OCI-LY3 (cell line): ENCODE measurements around the gene CLEC9A.

Experiments used
- H2AFZ ChIP-seq: fragments of 200-600, 300-600 bp; shearing (Covaris generic); 2 replicates; pipeline ENCODE4 v1.6.0; 2014; ENCODE audit warnings: antibody characterized with exemption, low read depth, low read length
- H3K27ac ChIP-seq: fragments of 200-600, 300-600 bp; sonication (generic); 2 replicates; pipeline ENCODE4 v1.5.1; 2014; ENCODE audit warnings: mild to moderate bottlenecking, low read length, moderate library complexity, mixed read lengths
- H3K27me3 ChIP-seq: fragments of 200-600, 300-600 bp; sonication (generic); 2 replicates; pipeline ENCODE4 v1.6.1; 2014; ENCODE audit warnings: low read depth, low read length, mixed read lengths
- H3K36me3 ChIP-seq: fragments of 200-600, 300-600 bp; sonication (generic); replicated peaks from 2 replicates; pipeline ENCODE3; 2014; ENCODE audit warnings: low read depth, low read length, mixed read lengths
- H3K4me1 ChIP-seq: fragments of 300-600, 200-600 bp; sonication (generic); 2 replicates; pipeline ENCODE4 v1.6.1; 2014; ENCODE audit warnings: low read length, mixed read lengths
- H3K4me2 ChIP-seq: fragments of 200-600, 300-600 bp; sonication (generic); 2 replicates; pipeline ENCODE4 v1.6.1; 2014; ENCODE audit warnings: low read length, mixed read lengths
- H3K4me3 ChIP-seq: fragments of 300-600, 200-600 bp; sonication (generic); 2 replicates; pipeline ENCODE4 v1.5.1; 2014; ENCODE audit warnings: antibody characterized with exemption, mild to moderate bottlenecking, low read length, moderate library complexity
- H3K79me2 ChIP-seq: fragments of 300-600, 200-600 bp; shearing (Covaris generic); 2 replicates; pipeline ENCODE4 v1.6.1; 2014; ENCODE audit warnings: mild to moderate bottlenecking, low read length, mixed read lengths
- H3K9ac ChIP-seq: fragments of 300-600, 200-600 bp; shearing (Covaris generic); 2 replicates; pipeline ENCODE4 v1.6.0; 2014; ENCODE audit warnings: mild to moderate bottlenecking, low read length, moderate library complexity
- H3K9me3 ChIP-seq: fragments of 200-600, 300-600 bp; shearing (Covaris generic); 2 replicates; pipeline ENCODE4 v1.6.1; 2014; ENCODE audit warnings: low read length, mixed read lengths; ENCODE audit not compliant: insufficient read depth
- H4K20me1 ChIP-seq: fragments of 200-600, 300-600 bp; sonication (generic); 2 replicates; pipeline ENCODE4 v1.6.1; 2016; ENCODE audit warnings: low read length, mixed read lengths; ENCODE audit not compliant: insufficient read depth
- CTCF ChIP-seq: fragments of 200-600, 300-600 bp; sonication (generic); IDR thresholded peaks from 2 replicates; pipeline ENCODE4 v1.5.1; 2014; ENCODE audit warnings: antibody characterized with exemption, low read length, low read depth
- EZH2phosphoT487 ChIP-seq: fragments of 200-600 bp; shearing (Covaris generic); IDR thresholded peaks from 2 replicates; pipeline ENCODE4 v1.6.1; 2018; ENCODE audit warnings: antibody characterized with exemption, mixed run types, low read depth

Gene CLEC9A

GRCh38 chr12:10001171-10001776, 29.2 kb upstream of the CLEC9A start:
- no peak overlapping the region for H2AFZ ChIP-seq
- no peak overlapping the region for H3K9ac ChIP-seq
- no peaks in the 10 kb centered on the region for H3K79me2 ChIP-seq
- TF ChIP-seq CTCF (no peak), EZH2phosphoT487 (no peak)
- no peaks in the 10 kb centered on the region for H4K20me1 ChIP-seq
- peaks cover 4% of the 10 kb centered on the region; the same call in 1 of the 2 replicates for H3K27me3 ChIP-seq
- peaks cover 12% of the 10 kb centered on the region for H3K4me1 ChIP-seq
- H3K4me2 ChIP-seq, result no peak overlapping the region
- no peak overlapping the region for H3K4me3 ChIP-seq
- H3K36me3 ChIP-seq, result no peaks in the 10 kb centered on the region
- no peak overlapping the region for H3K27ac ChIP-seq
- no peaks in the 10 kb centered on the region for H3K9me3 ChIP-seq

- H3K27me3 ChIP-seq, result peaks cover 29% of the 10 kb centered on the region
- no peaks in the 10 kb centered on the region for H3K79me2 ChIP-seq
- H4K20me1 ChIP-seq, result no peaks in the 10 kb centered on the region
- no peak overlapping the region for H3K27ac ChIP-seq
- H3K9me3 ChIP-seq, result no peaks in the 10 kb centered on the region
- no peak for TF ChIP-seq EZH2phosphoT487
- TF ChIP-seq CTCF, result no peak
- no peak overlapping the region for H3K4me2 ChIP-seq
- H3K4me3 ChIP-seq, result no peak overlapping the region
- H3K9ac ChIP-seq, result no peak overlapping the region
- H2AFZ ChIP-seq, result no peak overlapping the region
- no peaks in the 10 kb centered on the region for H3K36me3 ChIP-seq
- H3K4me1 ChIP-seq, result peaks cover 19% of the 10 kb centered on the region
Measured at GRCh38 chr12:10012630-10013330, 17.7 kb upstream of the CLEC9A start.

- Histone ChIP-seq H3K4me3 (no peak overlapping the region), H4K20me1 (no peaks in the 10 kb centered on the region), H3K79me2 (no peaks in the 10 kb centered on the region), H2AFZ (no peak overlapping the region), H3K9me3 (no peaks in the 10 kb centered on the region), H3K27ac (no peak overlapping the region), H3K4me1 (peaks cover 21% of the 10 kb centered on the region), H3K4me2 (no peak overlapping the region), H3K27me3 (peaks cover 28% of the 10 kb centered on the region), H3K36me3 (no peaks in the 10 kb centered on the region), H3K9ac (no peak overlapping the region)
- TF ChIP-seq EZH2phosphoT487 (no peak), CTCF (no peak)
Measured at GRCh38 chr12:10015450-10015849, 15.0 kb upstream of the CLEC9A start.

- Histone ChIP-seq H2AFZ (no peak overlapping the region), H3K4me1 (peaks cover 10% of the 10 kb centered on the region)
Measured at GRCh38 chr12:10016881-10017280, 13.6 kb upstream of the CLEC9A start.

More at GRCh38 chr12:10016881-10017280, 13.6 kb upstream of the CLEC9A start:
- no peak overlapping the region for H3K9ac ChIP-seq
- no peak overlapping the region for H3K27ac ChIP-seq
- H3K4me3 ChIP-seq, result no peak overlapping the region
- TF ChIP-seq CTCF (no peak), EZH2phosphoT487 (no peak)
- no peaks in the 10 kb centered on the region for H3K79me2 ChIP-seq
- no peaks in the 10 kb centered on the region for H3K36me3 ChIP-seq
- H3K9me3 ChIP-seq, result no peaks in the 10 kb centered on the region
- no peaks in the 10 kb centered on the region for H4K20me1 ChIP-seq
- H3K27me3 ChIP-seq, result peaks cover 23% of the 10 kb centered on the region
- no peak overlapping the region for H3K4me2 ChIP-seq
